Parathyroid adenoma (tissue), 2 donors: ENCODE measurements around the gene PNMA8C.
"Not testable (repeated sequence)": the region's sequence is repeated elsewhere in the genome, so short reads cannot be mapped to it uniquely, and the experiment has no call there.

ENCODE experiments used
- H2AFZ ChIP-seq: fragments of 300-600 bp; sonication (generic); one replicate; pipeline ENCODE4 v1.7.0; 2017; ENCODE audit warnings: antibody characterized with exemption, mild to moderate bottlenecking
- H3K27ac ChIP-seq: fragments of 300-600 bp; sonication (generic); one replicate; pipeline ENCODE4 v1.7.0; 2017
- H3K27me3 ChIP-seq: fragments of 300-600 bp; sonication (generic); one replicate; pipeline ENCODE4 v1.7.0; 2017; ENCODE audit warnings: low read length; ENCODE audit not compliant: control insufficient read depth, insufficient read depth
- H3K36me3 ChIP-seq: fragments of 300-600 bp; sonication (generic); one replicate; pipeline ENCODE4 v1.7.0; 2017; ENCODE audit warnings: low read length; ENCODE audit not compliant: control insufficient read depth, insufficient read depth
- H3K4me1 ChIP-seq: fragments of 300-600 bp; sonication (generic); one replicate; pipeline ENCODE4 v1.7.0; 2017; ENCODE audit warnings: control low read depth
- H3K4me2 ChIP-seq: fragments of 300-600 bp; sonication (generic); one replicate; pipeline ENCODE4 v1.7.0; 2017; ENCODE audit warnings: low read length
- H3K4me3 ChIP-seq: fragments of 300-600 bp; sonication (generic); one replicate; pipeline ENCODE4 v1.7.0; 2017; ENCODE audit warnings: low read depth, low read length
- H3K79me2 ChIP-seq: fragments of 300-600 bp; sonication (generic); one replicate; pipeline ENCODE4 v1.7.0; 2017; ENCODE audit warnings: control low read depth
- H3K9ac ChIP-seq: fragments of 300-600 bp; sonication (generic); one replicate; pipeline ENCODE4 v1.7.0; 2017; ENCODE audit warnings: mild to moderate bottlenecking
- H3K9me3 ChIP-seq: fragments of 300-600 bp; sonication (generic); one replicate; pipeline ENCODE4 v1.7.0; 2017; ENCODE audit warnings: low read length; ENCODE audit not compliant: control insufficient read depth
- CTCF ChIP-seq: fragments of 300-600 bp; sonication (generic); IDR thresholded peaks from one replicate; pipeline ENCODE4 v1.7.0; 2017; ENCODE audit warnings: antibody characterized with exemption, mild to moderate bottlenecking
- donor health status: primary hyperparathyroidism.

Gene PNMA8C

DNA sequence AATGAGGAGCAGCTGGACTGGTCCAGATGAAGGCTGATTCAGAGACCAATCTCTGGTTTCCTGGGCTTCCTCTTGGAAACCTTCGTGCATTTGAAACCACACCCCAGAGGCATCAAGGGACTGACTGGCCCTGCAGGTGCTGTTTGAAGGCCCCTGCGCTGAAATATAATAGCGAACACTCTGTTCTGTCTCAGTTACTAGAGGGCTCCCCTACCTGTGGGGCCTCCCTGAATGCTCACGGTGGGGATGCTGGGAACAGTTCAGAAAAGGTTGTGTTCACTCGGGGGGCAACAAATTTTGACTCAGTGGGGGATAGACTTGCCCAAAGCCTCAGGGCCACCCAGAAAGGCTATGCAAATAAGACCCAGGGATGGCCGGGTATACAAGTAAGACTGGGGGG lies 21.8 kb downstream of the PNMA8C start:
- Histone ChIP-seq H2AFZ (no peak overlapping the region), H3K4me2 (no peak overlapping the region), H3K27ac (no peak overlapping the region), H3K27me3 (no peaks in the 10 kb centered on the region), H3K9me3 (no peaks in the 10 kb centered on the region), H3K36me3 (no peaks in the 10 kb centered on the region), H3K4me1 (peaks cover 3% of the 10 kb centered on the region), H3K79me2 (no peaks in the 10 kb centered on the region), H3K4me3 (no peak overlapping the region), H3K9ac (no peak overlapping the region)
- no peak for TF ChIP-seq CTCF

DNA sequence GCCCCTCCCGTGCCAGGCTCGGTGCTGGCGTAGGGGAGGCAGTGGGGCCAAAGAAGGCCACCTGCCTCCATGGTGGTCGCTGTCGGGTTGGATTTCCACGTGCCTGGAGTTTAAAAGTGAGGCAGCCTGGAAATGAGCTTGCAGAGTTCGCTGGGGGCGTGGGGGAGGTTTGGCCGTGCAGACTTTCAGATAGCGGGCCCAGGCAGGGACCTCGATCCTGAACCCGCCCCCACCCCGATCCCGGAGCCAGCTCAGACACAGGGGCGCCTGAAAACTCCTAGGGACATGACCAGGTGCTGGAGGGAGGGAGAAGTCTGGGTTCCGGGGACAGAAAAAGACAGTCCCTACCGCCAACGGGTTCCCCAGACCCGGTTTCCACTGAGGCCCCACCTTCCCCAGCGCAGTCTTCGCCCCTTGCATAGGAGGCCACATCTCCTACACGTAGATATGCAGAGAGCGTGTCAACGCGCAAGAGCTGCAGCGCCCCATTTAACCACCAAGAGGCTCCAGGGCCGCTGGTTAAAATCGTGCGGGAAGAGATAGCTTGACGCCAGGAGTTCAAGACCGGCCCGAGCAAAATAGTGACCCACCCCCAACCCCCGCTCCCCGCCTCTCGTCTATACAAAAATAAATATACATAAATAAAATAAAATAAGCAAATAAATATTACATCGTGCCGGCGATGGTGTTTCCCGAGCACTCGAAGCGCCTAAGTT lies 23.8 kb downstream of the PNMA8C start:
- Histone ChIP-seq H3K27me3 (no peaks in the 10 kb centered on the region), H3K9ac (no peak overlapping the region), H3K79me2 (no peaks in the 10 kb centered on the region), H3K36me3 (no peaks in the 10 kb centered on the region), H3K4me2 (no peak overlapping the region), H3K4me3 (no peak overlapping the region), H3K27ac (no peak overlapping the region), H2AFZ (no peak overlapping the region), H3K9me3 (no peaks in the 10 kb centered on the region), H3K4me1 (peaks cover 3% of the 10 kb centered on the region)
- no peak for TF ChIP-seq CTCF

GRCh38 chr19:46404055-46404752 lies 24.5 kb downstream of the PNMA8C start:
- Histone ChIP-seq H3K36me3 (no peaks in the 10 kb centered on the region), H3K9me3 (no peaks in the 10 kb centered on the region), H3K9ac (no peak overlapping the region), H3K4me3 (peak overlapping the region; percentile 34), H3K4me2 (peak overlapping the region; percentile 18), H3K27ac (no peak overlapping the region), H3K27me3 (no peaks in the 10 kb centered on the region), H2AFZ (peak overlapping the region; percentile 34), H3K4me1 (peaks cover 3% of the 10 kb centered on the region), H3K79me2 (no peaks in the 10 kb centered on the region)
- no peak for TF ChIP-seq CTCF

DNA sequence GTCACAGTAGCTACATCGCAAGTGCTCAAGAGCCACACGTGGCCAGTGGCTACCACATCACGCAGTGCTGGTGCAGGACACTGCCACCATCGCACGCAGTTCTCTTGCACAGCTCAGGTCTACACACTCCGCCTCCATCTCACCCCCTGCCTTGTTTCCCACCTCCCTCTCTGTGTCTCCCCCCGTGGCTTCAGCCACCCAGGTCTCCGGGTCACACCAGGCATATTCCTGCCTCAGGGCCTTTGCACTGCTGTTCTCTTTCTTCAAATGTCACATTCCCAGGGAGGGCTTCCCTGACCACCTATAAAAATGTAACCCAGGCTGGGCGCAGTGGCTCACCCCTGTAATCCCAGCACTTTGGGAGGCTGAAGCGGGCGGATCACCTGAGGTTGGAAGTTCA lies 26.0 kb downstream of the PNMA8C start:
- Histone ChIP-seq H3K27me3 (no peaks in the 10 kb centered on the region), H3K9ac (no peak overlapping the region), H3K4me3 (no peak overlapping the region)

DNA sequence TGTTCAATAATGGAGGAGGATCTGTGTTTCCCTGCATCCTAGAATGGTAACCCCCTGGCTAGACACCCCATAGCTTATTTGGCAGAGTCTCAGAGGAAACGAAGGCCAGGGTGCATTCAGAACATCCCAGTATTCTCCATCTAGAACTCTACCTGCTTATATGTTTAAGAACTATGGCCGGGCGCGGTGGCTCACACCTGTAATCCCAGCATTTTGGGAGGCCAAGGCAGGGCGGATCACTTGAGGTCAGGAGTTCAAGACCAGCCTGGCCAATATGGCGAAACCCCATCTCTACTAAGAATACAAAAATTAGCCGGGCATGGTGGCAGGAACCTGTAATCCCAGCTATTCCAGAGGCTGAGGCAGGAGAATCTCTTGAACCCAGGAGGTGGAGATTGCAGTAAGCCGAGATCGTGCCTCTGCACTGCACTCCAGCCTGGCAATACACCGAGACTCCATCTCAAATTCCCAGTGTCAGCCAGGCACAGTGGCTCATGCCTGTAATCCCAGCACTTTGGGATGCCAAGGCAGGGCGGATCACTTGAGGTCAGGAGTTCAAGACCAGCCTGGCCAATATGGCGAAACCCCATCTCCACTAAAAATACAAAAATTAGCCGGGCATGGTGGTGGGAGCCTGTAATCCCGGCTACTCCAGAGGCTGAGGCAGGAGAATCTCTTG lies 30.8 kb downstream of the PNMA8C start:
- H3K79me2 ChIP-seq, H3K27me3 ChIP-seq, H3K9ac ChIP-seq, H3K4me3 ChIP-seq, H3K27ac ChIP-seq, H3K9me3 ChIP-seq, H3K36me3 ChIP-seq, H2AFZ ChIP-seq, H3K4me1 ChIP-seq, H3K4me2 ChIP-seq: not testable (repeated sequence)

More for the DNA sequence above, 26.0 kb downstream of the PNMA8C start:
- Histone ChIP-seq H3K9me3 (no peaks in the 10 kb centered on the region), H3K4me2 (no peak overlapping the region), H3K4me1 (no peaks in the 10 kb centered on the region), H2AFZ (no peak overlapping the region), H3K79me2 (no peaks in the 10 kb centered on the region), H3K36me3 (no peaks in the 10 kb centered on the region), H3K27ac (no peak overlapping the region)
- TF ChIP-seq CTCF, result no peak
